Measurements from ENCODE around the gene CALB2.

- TF ChIP-seq CTCF (IDR thresholded peaks at IDR 0.05) (no peak), POLR2A (IDR thresholded peaks at IDR 0.05) (no peak)
Observed at GRCh38 chr16:71406724-71407123, 48.2 kb downstream of the CALB2 start.

Data from body of pancreas (tissue), 4 donors.